A549 (cell line): ENCODE data around the gene HMGCL. TPM values are rescaled to one million over a fixed set of nuclear protein-coding genes. Genes with fewer than 3 reads are reported as not detected.
A peak's percentile ranks its signal among the peaks of the same experiment; 100 is the strongest.
"Not testable (repeated sequence)": the region's sequence is repeated elsewhere in the genome, so short reads cannot be mapped to it uniquely, and the experiment has no call there.

Experiments
- ATAC-seq, 2 experiments: fragments of 200-7000 bp in 1 of 2; fragments of >200 bp in 1 of 2; cut with Nextera tagmentation in 1 of 2; cut with Tn5 transposase in 1 of 2; 3 replicates each; pipeline versions ENCODE4 v1.8.0 to v1.9.1; 2018 to 2020; ENCODE audit warnings: mild to moderate bottlenecking in 1 of 2, moderate library complexity in 1 of 2
- CTCF ChIA-PET: fragments of 300-600 bp; sonication (Branson Sonifier 250); formaldehyde crosslinking; extraction: SDS; loops from one replicate; lab custom pipeline; 2021; ENCODE audit warnings: antibody characterized with exemption, inconsistent platforms; lab: Yijun Ruan, JAX
- POLR2A ChIA-PET: fragments of 350-600 bp; formaldehyde crosslinking; extraction: SDS; loops from one replicate; lab custom pipeline; 2021; ENCODE audit warnings: antibody characterized with exemption, inconsistent platforms; lab: Yijun Ruan, JAX
- DNase-seq, 2 experiments: peaks; one replicate each; pipeline versions ENCODE4 v3.0.0 to v3.0.0-alpha.2; 2011 to 2016; ENCODE audit warnings: low read depth in 1 of 2, low spot score in 1 of 2
- FAIRE-seq: peaks from 2 replicates; lab custom pipeline; 2011; peaks lifted over from hg19 to GRCh38; lab: Jason Lieb, UNC
- H3K27ac ChIP-seq, 2 experiments: fragments of >200 bp; sonication (Bioruptor Twin); formaldehyde crosslinking; 3 replicates each; pipeline ENCODE4 v1.5.1; 2016 to 2017
- H3K4me1 ChIP-seq: fragments of >200 bp; sonication (Bioruptor Twin); formaldehyde crosslinking; 3 replicates; pipeline ENCODE4 v1.6.1; 2016
- H3K4me2 ChIP-seq: fragments of >200 bp; sonication (Bioruptor Twin); formaldehyde crosslinking; 3 replicates; pipeline ENCODE4 v1.6.1; 2016
- H3K4me3 ChIP-seq: fragments of >200 bp; sonication (Bioruptor Twin); formaldehyde crosslinking; 3 replicates; pipeline ENCODE4 v1.5.1; 2016
- H3K9me3 ChIP-seq: fragments of >200 bp; sonication (Bioruptor Twin); formaldehyde crosslinking; 3 replicates; pipeline ENCODE4 v1.6.1; 2016
- EHF ChIP-seq: fragments of 250-450 bp; sonication (Bioruptor Pico); IDR thresholded peaks from 2 replicates; pipeline ENCODE4 v1.5.0; 2020; ENCODE audit warnings: mild to moderate bottlenecking
- EHMT2 ChIP-seq: fragments of 200-600 bp; sonication (generic); IDR thresholded peaks from 2 replicates; pipeline ENCODE4 v1.6.1; 2016; ENCODE audit warnings: antibody characterized with exemption, low read depth, mild to moderate bottlenecking, moderate library complexity
- FOSL2 ChIP-seq, 2 experiments: fragments of 450-650 bp in 1 of 2; fragments of >200 bp in 1 of 2; sonication (Bioruptor Twin) in 1 of 2; formaldehyde crosslinking; IDR thresholded peaks; 2 replicates each; pipeline versions ENCODE4 v1.5.0 to v1.6.1; 2016 to 2020; ENCODE audit warnings: mild to moderate bottlenecking in 1 of 2, moderate library complexity in 1 of 2
- FOXS1 ChIP-seq: fragments of 250-450 bp; sonication (Bioruptor Pico); IDR thresholded peaks from 2 replicates; pipeline ENCODE4 v1.5.0; 2020; ENCODE audit warnings: mild to moderate bottlenecking, moderate library complexity
- HOXA7 ChIP-seq: fragments of 250-450 bp; sonication (Bioruptor Pico); IDR thresholded peaks from 2 replicates; pipeline ENCODE4 v1.5.0; 2020; ENCODE audit warnings: mild to moderate bottlenecking, moderate library complexity
- JUN ChIP-seq, 2 experiments: fragments of >200 bp; sonication (Bioruptor Twin); formaldehyde crosslinking; IDR thresholded peaks; 2 replicates in 1 of 2; 3 replicates in 1 of 2; pipeline ENCODE4 v1.6.1; 2016 to 2017
- MAFK ChIP-seq: fragments of 450-650 bp; IDR thresholded peaks from 2 replicates; pipeline ENCODE4 v1.6.1; 2014; ENCODE audit not compliant: partially characterized antibody
- MYC ChIP-seq: IDR thresholded peaks from 2 replicates; pipeline ENCODE4 v1.6.1; 2012; ENCODE audit warnings: mild to moderate bottlenecking, inconsistent platforms, low read length, improper control_type of control experiment, borderline replicate concordance
- NR3C1 ChIP-seq: fragments of >200 bp; sonication (Bioruptor Twin); formaldehyde crosslinking; IDR thresholded peaks from 3 replicates; pipeline ENCODE4 v1.6.1; 2017
- PHF8 ChIP-seq: fragments of 200-600 bp; sonication (generic); IDR thresholded peaks from 2 replicates; pipeline ENCODE4 v1.6.1; 2016; ENCODE audit warnings: low read depth, mild to moderate bottlenecking, antibody characterized with exemption, moderate library complexity, borderline replicate concordance
- RAD21 ChIP-seq, 2 experiments: fragments of >200 bp in 1 of 2; sonication (Bioruptor Twin) in 1 of 2; formaldehyde crosslinking in 1 of 2; IDR thresholded peaks in 1 of 2; conservative IDR thresholded peaks in 1 of 2; 2 replicates in 1 of 2; 3 replicates in 1 of 2; pipeline ENCODE4 v1.6.1; 2012 to 2018; ENCODE audit warnings: inconsistent platforms in 1 of 2
- RARB ChIP-seq: fragments of 250-450 bp; sonication (Bioruptor Pico); IDR thresholded peaks from 2 replicates; pipeline ENCODE4 v1.8.0; 2021; ENCODE audit warnings: mild to moderate bottlenecking, moderate library complexity
- ZFP36 ChIP-seq: fragments of 450-650 bp; IDR thresholded peaks from 2 replicates; pipeline ENCODE4 v1.6.1; 2014; ENCODE audit warnings: borderline replicate concordance; ENCODE audit not compliant: partially characterized antibody
- WGBS: methylation state at CpG from one replicate; pipeline ENCODE4 v1.1.6; 2017; ENCODE audit errors: missing lambda C conversion rate; 5-methylcytosine and 5-hydroxymethylcytosine counted together
- polyA plus RNA-seq, 4 experiments: library from polyadenylated mRNA; depleted of rRNA in 3 of 4; stranded (reverse); fragments of >200 nt; fragmentation: RNase III in 1 of 4; extraction: RNeasy Plus Mini Kit Qiagen cat#74134 plus additional on column Dnase treatment in 1 of 4; gene quantifications; 2 replicates in 3 of 4; 3 replicates in 1 of 4; pipeline ENCODE4 v1.2.3, GENCODE V29; 2011 to 2017
- TF ChIP-seq, protein P1 (sequence below): IDR thresholded peaks from 2 replicates; pipeline ENCODE4 v1.6.1; 2012
- TF ChIP-seq, protein P2 (sequence below): fragments of 250-450 bp; sonication (Bioruptor Pico); IDR thresholded peaks from 2 replicates; pipeline ENCODE4 v1.5.0; 2021; ENCODE audit warnings: mild to moderate bottlenecking, moderate library complexity, borderline replicate concordance

HMGCL gene
- polyA plus RNA-seq, 2 of the 4 experiments (the other 2 are of a cell fraction) = 11.5 to 18.0 TPM

DNA sequence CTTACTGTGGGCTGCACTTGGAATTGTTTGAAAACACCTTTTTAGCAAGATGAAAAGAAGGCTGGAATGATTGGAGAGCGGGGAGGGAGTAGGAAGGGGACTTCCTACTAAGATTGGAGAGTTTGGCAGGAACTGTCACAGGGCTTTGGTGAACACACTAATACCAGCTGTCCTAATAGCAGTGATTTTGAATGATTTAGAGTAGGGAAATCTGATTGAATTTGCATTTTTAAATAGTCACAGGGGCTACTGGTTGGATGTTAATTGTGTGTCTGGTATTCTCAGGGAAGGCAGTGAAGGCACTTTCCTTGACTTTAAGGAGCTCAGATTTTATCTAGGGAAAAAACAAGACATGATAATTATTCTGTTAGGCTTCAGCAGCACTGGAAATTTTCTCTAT lies 2.5 kb upstream of the HMGCL start:
- ATAC-seq (no peak), DNase-seq (no peak), FAIRE-seq (no peak)
- Histone ChIP-seq H3K4me3 (no peak overlapping the region), H3K4me2 (no peak overlapping the region), H3K4me1 (no peaks in the 10 kb centered on the region; the same call in 1 of the 3 replicates), H3K9me3 (no peaks in the 10 kb centered on the region), H3K27ac (no peak overlapping the region)
- no peak for TF ChIP-seq MAFK
- TF ChIP-seq, protein P1, sequence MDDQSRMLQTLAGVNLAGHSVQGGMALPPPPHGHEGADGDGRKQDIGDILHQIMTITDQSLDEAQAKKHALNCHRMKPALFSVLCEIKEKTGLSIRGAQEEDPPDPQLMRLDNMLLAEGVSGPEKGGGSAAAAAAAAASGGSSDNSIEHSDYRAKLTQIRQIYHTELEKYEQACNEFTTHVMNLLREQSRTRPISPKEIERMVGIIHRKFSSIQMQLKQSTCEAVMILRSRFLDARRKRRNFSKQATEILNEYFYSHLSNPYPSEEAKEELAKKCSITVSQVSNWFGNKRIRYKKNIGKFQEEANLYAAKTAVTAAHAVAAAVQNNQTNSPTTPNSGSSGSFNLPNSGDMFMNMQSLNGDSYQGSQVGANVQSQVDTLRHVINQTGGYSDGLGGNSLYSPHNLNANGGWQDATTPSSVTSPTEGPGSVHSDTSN = no peak
- no peak for TF ChIP-seq MYC
- no peak for TF ChIP-seq ZFP36
- no peak for TF ChIP-seq RAD21 (conservative IDR thresholded peaks at IDR 0.05 in 1 of 2, IDR thresholded peaks at IDR 0.05 in 1 of 2)
- TF ChIP-seq FOXS1 (CRISPR knock-in tag) = no peak
- no peak for TF ChIP-seq RARB (CRISPR knock-in tag)
- no peak for TF ChIP-seq NR3C1
- TF ChIP-seq, protein P2, sequence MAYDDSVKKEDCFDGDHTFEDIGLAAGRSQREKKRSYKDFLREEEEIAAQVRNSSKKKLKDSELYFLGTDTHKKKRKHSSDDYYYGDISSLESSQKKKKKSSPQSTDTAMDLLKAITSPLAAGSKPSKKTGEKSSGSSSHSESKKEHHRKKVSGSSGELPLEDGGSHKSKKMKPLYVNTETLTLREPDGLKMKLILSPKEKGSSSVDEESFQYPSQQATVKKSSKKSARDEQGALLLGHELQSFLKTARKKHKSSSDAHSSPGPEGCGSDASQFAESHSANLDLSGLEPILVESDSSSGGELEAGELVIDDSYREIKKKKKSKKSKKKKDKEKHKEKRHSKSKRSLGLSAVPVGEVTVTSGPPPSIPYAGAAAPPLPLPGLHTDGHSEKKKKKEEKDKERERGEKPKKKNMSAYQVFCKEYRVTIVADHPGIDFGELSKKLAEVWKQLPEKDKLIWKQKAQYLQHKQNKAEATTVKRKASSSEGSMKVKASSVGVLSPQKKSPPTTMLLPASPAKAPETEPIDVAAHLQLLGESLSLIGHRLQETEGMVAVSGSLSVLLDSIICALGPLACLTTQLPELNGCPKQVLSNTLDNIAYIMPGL (CRISPR knock-in tag) = no peak
- TF ChIP-seq EHMT2 = no peak
- TF ChIP-seq JUN (IDR thresholded peaks at IDR 0.05) = no peak
- no peak for TF ChIP-seq HOXA7 (CRISPR knock-in tag)
- TF ChIP-seq EHF = no peak
- CTCF ChIA-PET = no interaction called here
- WGBS = 76% methylated on average over 1 of the region's 1 CpG
- POLR2A ChIA-PET = no interaction called here

DNA sequence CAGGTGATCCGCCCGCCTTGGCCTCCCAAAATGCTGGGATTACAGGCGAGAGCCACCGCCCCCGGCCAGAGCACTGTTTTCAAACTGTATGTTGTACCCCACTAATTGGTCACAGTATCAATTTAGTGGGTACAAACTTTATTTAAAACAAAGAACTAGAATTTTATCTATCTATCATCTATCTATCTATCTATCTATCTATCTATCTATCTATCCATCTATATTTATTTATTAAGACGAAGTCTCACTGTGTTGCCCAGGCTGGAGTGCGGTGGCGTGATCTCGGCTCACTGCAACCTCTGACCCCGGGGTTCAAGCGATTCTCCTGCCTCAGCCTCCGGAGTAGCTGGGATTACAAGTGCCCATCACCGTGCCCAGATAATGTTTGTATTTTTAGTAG lies 1.4 kb upstream of the HMGCL start:
- FAIRE-seq, POLR2A ChIA-PET, H3K27ac ChIP-seq, ATAC-seq, CTCF ChIA-PET, H3K4me3 ChIP-seq, DNase-seq, H3K4me1 ChIP-seq, H3K9me3 ChIP-seq, H3K4me2 ChIP-seq: not testable (repeated sequence)
- 91% methylated on average over 13 of the region's 13 CpGs for WGBS

DNA sequence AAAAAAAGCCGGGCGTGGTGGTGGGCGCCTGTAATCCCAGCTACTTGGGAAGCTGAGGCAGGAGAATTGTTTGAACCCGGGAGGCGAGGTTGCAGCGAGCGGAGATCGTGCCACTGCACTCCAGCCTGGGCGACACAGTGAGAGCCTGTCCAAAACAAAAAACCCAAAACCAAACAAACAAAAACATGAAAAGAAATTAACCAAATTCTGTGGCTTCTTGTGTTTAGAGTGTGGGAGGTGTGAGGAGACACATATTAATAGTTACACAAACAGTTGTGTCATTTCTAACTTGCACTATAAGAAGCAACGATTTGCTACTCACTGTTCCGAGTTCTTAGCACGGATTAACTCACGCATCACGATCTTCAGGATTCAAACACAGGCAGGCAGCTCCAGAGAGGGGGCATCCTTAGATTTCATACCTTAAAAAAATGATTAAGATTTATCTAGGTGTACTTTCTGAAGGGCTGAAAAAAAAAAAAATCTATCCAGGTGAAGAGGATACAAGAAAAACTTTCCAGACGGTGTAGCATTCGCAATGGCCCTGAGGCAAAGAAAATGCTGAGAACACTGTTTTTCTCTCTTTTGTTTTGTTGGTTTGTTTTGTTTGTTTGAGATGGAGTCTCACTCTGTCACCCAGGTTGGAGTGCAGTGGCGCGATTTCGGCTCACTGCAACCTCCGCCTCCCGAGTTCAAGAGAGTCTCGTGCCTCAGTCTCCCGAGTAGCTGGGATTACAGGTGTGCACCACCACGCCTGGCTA lies 713 bp upstream of the HMGCL start:
- Histone ChIP-seq H3K4me3 (peak overlapping the region; percentile 80), H3K27ac (peak overlapping the region; percentile 85 to 100), H3K9me3 (no peaks in the 10 kb centered on the region), H3K4me2 (peak overlapping the region; percentile 82), H3K4me1 (no peaks in the 10 kb centered on the region; the same call in 1 of the 3 replicates)
- TF ChIP-seq PHF8 (no peak), EHMT2 (no peak), FOSL2 (IDR thresholded peaks at IDR 0.05) (no peak), FOSL2 (CRISPR knock-in tag; IDR thresholded peaks at IDR 0.05) (no peak)
- 62% methylated on average over 24 of the region's 24 CpGs for WGBS
- FAIRE-seq (no peak), ATAC-seq (no peak), DNase-seq (no peak)
- POLR2A ChIA-PET = interaction anchor here (0.6 to 1.6 kb wide), 6 partner anchors 9 to 341 kb away, joined by 3 to 9 read pairs (median 4); partner anchors contain the start of gene PITHD1
- CTCF ChIA-PET = interaction anchor here (0.6 to 8.4 kb wide), 2 partner anchors 16 to 91 kb away, joined by 3 to 57 read pairs; no protein-coding TSS in a partner anchor
